Femur (tissue), 1 donor: ENCODE results near the gene ARHGDIA.

Source experiments
- DNase-seq: peaks from one replicate; pipeline ENCODE4 v3.0.0-alpha.2; 2017

The ARHGDIA gene

DNA sequence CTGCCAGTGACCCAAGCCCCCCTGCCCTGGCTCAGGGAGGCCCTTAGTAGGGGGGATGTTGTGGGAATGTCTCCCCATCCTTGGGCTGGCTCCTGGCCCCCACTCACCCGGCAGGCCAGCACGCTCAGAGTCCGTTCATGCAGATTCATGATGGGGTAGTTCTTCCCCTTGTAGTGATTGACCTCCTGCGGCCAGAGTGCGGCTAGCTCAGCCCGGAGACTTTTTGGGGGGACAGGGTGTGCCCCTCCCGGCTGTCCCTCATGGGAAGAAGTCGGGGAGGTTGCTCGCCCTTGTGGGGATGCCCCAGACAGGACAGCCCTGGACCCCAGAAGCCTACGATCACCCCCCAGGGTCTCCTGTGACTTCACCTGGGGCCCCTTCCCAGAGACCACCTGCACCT, 34.9 kb upstream of the ARHGDIA start:
- no peak for DNase-seq

DNA sequence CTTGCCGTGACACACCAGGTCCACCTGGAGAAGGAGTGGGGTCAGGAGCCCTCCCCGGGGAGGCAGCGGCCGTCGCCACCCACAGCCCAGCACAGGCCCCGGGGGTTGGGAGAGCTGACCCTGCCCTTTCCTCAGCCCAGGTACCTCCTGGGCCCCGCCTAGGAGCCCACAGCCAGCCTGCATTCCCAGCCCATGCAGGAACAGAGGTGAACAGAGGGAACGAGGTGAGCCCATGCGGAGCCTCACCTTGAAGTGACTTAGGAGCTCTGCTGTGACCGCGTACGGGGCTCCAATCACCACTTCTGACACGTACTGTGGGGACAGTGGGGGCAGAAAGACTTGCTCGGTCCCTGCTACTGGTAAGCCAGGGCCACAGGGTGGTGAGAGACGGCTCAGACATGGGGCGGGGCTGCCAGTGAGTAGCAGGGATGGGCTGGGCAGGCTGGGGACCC, 34.3 kb upstream of the ARHGDIA start:
- no peak for DNase-seq

DNA sequence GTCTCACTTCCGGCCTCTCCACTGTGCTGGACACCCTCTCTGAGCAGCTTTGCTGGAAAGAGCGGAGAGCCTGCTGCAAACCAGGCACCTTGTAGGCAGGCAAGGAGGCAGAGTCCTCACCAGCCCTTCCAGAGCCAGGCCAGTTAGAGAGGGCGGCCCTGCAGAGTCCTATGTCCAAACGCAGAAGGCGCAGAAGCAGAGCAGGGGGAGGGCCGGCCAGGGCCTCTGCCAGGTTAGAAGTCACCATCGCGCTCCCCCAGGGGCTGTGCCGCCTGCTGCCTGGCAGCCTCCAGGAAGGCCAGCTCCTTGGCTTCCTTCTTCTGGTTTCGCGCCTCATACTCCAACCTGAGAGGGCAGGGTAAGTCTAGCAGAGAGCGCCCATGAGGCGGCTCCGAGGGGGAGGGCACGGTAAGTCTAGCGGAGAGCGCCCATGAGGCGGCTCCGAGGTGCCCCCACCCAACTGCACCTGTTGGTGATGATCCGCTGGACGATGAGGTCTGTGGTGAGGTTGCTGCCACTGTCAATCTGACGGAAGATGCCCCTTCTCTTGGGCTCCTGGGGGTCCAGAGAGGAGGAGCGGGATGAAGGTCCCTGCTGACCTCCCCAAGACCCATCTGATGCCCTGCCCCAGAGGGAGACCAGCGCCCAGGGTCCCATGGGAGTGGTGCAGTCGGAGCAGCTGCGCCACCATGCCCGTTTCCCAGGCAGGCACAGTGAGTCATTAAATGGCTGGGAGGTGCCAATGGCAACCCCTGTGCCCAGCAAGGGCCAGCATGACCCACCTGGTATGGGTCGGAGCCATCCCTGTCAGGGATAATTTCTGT, 33.7 kb upstream of the ARHGDIA start:
- no peak for DNase-seq

DNA sequence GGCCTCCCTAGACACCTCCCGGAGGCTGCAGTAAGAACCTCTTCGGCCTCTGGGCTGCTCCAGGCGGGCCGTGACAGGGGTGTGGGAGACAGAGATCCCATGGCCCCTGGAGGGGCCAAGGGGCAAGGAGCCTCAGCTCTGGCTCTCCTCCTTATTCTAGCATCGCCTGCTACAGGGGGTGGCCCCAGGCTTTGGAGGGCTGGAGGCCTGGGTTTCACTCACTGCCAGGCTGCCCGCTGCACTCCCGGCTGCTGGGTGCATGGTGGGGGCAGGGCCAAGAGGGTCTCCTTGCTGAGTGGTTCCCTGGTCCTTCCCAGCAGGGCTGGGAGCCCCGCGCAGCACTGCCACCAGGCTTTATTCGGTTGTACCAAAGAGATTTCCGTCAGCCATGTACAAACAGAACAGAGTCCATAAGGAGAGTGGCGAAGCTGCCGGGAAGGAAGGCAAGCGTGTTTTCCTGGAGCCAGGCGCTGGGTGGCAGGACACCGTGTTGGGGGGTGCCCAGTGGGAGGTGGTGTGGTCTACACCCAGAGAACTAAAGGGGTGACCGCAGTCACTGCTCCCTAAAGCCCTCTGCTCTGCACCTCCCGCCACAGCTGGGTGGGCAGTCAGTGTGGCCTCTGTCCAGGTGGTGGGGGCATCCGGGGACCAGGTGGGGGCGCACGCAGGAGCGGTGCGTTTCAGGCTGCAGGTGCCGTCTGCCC, 32.9 kb upstream of the ARHGDIA start:
- DNase-seq, result no peak

DNA sequence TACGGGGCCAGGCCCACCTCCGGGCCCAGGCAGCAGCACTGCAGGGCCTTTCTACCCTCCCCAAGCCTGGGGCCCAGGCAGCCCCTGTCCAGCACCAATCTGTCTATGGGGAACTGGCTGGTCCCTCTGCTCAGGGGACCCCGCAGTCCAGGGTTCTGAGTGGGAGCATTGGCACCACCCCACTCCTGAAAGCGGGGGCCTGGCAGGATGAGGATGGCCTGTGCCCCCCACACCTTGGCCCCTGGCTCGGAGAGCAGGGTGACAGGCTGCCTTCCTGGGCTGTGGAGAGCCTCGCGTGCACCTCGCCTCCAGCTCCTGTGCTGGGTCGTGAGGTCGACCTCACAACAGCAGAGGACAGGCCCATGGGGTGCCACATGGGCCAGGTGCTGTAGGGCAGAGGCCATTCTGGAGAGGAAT, 32.3 kb upstream of the ARHGDIA start:
- DNase-seq, result no peak

DNA sequence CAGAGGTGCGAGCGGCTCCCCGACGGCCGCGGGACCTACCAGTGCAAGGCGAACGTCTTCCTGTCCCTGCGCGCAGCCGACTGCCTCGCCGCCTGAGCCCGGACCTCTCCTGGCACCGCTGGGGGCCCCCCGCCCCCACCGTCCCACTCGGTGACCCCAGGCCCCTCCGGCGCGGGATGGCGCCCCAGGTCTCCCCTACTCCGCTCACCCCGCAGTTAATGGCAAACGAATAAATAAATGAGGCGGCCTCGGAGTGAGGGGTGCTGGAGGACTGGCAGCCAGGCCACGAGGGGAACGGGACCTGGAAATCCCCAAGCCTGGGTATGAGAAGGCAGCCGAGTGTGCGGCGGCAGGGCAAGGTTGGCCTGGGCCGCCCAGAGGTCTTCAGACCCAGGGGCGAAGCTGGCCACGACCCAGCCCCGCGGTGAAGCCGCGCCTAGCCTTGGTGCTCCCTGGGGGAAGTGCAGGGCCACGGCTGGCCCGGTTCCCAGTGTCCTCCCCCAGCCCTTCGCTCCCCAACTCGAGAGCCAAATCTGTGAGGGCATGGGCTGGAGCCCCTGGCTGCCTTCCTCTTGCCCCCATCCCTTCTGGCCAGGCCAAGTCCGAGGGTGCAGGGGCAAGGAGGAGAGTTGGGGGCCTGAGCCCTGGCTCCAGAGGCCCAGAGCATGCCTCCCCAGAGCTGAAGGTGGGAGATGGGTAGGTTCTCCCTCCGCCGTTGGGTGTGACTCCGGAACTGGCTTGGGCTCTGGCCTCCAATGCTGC, 31.7 kb upstream of the ARHGDIA start:
- DNase-seq, result no peak

DNA sequence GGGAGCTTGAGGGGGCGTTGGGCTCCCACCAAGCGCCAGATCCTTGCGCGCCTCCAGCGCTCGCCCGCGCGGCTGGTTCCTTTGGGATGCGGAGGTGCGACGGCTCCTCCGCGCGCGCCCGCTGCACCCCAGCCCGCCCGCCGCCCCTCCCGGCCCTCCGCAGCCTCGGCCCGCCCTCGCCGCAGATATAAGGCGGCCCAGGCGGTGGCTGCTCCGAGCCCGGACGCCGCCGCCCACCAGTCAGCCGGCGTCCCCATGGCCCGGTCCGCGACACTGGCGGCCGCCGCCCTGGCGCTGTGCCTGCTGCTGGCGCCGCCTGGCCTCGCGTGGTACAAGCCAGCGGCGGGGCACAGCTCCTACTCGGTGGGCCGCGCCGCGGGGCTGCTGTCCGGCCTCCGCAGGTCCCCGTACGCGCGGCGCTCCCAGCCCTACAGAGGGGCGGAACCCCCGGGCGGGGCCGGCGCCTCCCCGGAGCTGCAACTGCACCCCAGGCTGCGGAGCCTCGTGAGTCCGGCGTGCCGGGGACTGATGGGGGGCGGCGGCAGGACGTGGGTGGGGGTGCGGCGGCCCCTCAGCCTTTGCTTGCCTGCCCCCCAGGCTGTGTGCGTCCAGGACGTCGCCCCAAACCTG, 31.0 kb upstream of the ARHGDIA start, which contains the start of gene NPB:
NPB (plus strand) TSS at position 216 of the 630 bp plus-strand sequence; CDS start at position 256, 40 bp downstream.
- DNase-seq, result no peak

DNA sequence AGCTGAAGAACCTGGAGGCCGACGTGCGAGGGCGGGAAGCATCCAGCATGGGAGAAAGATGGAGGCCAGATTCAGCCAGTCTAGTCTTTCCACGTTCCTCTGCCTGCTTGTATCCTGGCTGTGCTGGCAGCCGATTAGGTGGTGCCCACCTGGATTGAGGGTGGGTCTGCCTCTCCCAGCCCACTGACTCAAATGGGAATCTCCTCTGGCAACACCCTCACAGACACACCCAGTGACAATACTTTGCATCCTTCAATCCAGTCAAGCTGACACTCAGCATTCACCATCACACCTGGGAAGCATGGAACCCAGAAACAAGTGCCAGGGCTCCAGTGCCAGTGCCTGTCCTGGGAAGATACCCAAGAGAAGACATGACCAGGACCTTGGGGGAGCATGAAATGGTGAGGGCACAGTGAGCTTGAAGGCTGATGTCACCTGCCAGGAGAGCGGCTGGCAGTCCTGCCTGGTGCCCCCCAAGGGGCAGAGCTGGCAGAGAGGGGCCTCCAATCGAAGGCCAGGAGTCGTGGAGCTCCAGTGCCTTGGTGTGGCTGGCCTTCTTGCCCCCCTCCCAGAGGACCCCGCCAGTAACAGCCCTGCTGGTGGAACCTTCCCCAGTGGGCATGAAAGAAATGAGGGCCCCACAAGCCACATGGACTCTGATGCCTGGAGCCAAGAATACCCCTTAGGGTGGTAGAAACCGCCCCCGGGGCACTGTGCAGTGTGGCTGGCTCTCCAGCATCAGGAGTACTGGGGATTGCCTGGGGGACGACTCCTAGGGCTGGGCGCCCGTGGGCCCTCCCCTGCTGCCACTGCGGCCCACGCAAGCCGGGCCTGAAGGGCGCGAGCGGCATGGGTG, 30.3 kb upstream of the ARHGDIA start:
- peak; percentile 21 for DNase-seq

DNA sequence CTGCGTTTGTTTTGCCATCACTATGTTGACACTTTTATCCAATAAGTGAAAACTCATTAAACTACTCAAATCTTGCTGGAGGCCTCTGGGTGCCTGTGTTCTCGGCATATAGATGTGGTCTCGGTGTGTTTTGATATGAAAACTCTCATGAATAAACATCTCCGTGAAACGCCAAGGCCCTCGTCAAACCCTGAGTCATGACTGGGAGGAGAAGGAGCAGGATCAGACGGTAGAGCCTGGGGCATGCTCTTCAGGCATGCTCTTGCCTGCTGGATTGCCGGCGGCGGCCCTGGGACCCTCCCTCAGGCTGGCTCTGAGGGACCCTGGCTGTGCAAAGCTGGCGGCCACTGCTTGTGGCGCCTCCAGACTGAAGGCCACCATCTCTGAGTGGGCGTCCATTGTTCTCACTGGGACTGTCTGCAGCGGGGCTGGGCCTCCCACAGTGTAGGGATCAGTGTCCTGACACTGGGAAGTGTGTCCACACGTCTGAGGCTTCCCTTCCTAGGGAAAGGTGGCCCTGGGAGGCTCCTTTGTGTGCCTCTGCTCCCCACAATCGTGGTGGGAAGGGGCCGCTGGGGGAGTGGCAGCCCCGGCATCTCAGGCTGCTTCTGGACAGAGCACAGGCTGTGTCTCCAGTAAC, 29.2 kb upstream of the ARHGDIA start:
- no peak for DNase-seq

DNA sequence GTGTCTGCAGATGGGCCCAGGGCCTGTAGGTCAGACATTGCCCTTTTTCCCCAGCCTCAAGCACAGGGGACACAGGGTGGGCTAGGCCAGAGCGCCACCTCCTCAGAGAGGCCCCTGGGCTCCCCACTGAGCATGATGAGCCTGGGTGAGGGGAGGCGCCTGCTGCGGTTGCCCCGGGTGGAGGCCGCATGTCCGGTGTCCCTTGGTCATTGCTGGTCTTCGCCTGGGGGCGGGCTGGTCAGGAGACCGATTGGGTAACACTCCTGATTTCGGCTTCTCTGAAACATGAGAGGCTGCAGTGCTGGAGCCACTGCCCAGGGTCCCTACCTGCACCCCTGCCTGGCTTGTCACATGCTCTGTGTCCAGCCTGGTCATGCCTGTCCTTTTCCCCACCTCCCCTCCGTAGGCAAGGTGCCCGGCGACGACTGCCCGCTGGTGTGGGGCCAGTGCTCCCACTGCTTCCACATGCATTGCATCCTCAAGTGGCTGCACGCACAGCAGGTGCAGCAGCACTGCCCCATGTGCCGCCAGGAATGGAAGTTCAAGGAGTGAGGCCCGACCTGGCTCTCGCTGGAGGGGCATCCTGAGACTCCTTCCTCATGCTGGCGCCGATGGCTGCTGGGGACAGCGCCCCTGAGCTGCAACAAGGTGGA, 28.5 kb upstream of the ARHGDIA start:
- DNase-seq, result no peak

DNA sequence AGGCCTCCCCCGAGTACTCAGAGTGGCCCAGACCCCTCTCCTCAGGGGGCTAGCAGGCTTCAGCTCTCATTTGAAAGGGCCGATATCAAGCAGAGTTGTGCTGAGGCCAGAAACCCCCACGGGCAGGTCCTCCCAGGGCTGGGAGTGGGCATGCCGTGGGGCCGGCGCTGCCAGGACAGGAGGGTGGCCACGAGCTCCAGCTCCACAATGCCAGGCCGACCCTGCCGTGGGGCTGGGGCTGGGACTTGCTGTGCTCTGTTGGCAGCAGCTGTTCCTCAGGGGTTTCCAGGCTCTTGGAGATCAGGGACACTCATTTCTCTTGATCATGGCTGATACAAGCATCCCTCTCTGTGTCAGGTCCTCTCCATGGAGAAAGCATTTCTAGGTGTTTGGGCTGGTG, 27.7 kb upstream of the ARHGDIA start:
- no peak for DNase-seq

DNA sequence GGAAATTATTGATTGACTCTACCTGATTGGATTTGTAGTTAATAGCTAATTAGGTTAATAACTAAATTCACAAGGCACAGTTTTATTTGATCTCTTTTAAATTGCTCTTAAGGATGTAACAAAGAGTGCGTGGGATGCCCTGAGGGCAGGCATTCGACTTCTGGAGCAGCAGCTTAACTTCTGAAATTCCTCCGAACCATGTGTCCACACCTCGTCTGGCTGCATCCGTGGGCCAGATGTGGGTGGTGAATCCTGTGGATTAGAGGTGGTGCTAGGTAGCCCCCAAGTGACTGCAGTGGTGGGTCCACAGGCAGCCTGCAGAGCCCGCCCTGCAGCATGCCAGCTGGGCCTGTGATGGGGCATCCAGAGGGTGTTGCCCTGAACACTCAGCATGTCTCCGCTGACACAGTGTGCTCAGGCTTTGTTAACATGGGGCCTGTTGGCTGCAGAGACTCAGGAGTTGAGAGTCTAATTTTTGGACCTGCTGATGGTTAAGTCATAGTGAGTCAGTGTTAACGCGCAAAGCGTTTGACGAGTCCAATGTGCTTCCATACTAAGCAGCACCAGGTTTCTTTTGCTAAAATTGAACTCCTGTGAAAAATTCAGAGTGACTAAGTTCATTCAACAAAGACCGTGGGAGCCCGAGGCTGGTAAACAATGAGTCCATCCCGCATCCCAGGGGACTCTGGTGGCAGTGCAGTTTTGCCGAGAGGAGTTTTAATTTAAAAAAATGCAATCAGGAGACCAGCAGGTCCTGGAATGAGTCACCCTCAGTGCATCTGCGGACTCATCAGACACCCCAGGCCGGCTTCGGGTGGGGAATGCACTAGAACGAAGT, 27.1 kb upstream of the ARHGDIA start:
- no peak for DNase-seq

DNA sequence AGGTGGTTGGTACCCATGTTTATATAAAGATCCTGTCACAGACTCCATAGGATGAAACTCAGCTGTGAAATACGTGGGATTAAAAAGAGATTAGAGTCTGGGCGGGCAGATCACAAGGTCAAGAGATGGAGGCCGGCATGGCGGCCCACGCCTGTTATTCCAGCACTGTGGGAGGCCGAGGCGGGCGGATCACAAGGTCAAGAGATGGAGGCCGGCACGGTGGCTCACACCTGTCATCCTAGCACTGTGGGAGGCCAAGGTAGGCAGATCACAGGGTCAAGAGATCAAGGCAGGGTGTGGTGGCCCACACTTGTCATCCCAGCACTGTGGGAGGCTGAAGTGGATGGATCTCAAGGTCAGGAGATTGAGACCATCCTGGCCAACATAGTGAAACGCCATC, 24.3 kb upstream of the ARHGDIA start:
- DNase-seq, result no peak

DNA sequence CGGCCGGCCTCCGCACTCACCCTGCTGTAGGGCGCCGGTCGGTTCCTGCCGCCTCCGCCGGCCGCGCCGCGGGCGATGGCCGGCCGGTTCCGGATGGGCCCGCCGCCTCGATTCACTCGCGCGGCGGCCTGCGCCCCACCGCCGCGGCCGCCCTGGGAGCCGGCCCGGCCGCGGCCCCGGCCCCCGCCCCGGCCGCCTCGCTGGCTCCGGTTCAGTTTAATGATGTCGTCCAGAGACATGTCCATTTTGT, 20.1 kb upstream of the ARHGDIA start:
- DNase-seq, result no peak

DNA sequence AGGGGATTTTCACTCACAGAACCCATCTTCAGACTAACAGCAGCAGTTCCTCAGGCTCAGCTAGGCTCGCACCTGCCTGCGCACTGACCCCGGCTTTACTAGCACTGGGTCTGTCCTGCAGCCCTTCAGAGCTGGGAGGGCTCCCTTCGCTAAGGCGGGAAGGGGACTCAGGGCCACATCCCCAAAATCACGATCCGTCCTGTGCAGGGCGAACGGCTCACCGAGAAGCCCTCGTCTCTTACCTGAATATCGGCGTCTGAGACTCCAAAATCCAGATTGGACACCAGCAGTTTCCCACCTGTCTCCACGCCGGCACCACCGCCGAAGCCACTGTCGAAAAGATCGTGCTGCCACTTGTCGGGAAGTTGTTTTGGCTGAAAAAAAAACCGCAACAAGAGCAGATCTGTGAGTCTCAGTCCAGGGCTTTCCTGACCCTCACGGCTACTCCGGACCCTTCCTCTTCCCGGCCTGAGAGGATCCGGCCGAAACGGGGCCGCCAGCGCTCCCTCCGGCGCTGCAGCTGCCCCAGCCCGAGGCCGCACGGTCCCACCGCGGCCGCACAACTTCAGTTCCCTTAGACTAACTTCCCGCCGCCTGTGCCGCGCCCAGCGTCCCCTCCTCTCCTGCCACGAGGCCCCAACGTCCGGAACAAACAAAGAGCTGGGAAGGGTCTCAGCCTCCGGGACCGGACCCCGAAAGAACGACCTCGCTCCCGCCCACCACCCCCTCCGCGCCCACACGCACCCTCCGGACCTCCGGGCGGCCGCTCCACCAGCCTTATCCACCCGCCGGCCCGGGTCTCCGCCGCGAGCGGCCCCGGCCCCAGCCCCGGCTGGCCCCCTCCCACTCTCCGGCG, 19.5 kb upstream of the ARHGDIA start:
- DNase-seq, result peak; percentile 35

DNA sequence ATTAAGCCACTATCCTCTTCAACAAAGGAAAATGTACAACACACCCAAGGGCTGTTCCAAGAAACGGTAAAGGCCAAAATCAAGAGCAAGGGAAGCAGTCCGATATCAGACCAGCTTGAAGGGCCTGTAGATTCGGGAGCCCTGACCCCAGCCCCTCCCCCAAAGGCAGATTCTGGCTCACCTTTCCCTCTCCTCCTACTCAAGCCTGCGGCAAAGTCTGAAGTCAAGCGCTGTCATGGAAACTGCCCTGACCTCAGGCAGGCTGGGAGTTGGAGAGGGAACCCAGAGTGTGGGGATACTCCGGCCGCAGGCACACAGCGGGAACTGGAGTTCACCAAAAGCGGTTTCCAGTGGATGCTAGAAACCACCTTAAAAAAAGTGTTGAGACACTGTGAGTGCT, 18.5 kb upstream of the ARHGDIA start:
- no peak for DNase-seq

DNA sequence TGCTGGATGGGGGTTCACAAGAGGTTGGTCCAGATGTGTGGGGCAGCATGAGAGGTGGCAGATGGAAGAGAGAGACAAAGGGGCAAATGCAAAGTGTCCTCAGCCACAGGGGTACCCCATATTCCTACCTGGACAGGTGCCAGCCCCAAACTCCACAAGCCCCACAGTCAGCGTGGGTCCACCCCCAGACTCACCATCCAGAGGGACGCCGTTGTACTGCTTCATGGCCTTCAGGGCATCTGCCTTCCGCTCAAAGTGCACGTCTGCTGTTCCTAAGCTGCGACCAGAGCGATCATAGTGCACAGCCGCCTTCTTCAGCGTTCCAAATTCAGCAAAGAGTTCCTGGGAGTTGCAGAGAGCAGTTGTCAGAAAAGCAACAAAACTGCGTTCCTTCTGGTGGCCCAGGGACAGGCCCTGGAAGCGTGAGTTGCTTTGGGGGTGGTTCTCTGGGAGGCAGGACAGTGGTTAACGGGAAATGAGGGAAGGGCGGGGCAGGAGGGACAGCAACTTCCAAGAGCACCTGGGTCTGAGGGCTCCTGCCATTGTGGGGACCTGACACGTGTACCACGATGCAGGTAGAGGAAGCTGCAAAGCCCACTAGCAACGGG, 18.0 kb upstream of the ARHGDIA start:
- DNase-seq, result no peak

DNA sequence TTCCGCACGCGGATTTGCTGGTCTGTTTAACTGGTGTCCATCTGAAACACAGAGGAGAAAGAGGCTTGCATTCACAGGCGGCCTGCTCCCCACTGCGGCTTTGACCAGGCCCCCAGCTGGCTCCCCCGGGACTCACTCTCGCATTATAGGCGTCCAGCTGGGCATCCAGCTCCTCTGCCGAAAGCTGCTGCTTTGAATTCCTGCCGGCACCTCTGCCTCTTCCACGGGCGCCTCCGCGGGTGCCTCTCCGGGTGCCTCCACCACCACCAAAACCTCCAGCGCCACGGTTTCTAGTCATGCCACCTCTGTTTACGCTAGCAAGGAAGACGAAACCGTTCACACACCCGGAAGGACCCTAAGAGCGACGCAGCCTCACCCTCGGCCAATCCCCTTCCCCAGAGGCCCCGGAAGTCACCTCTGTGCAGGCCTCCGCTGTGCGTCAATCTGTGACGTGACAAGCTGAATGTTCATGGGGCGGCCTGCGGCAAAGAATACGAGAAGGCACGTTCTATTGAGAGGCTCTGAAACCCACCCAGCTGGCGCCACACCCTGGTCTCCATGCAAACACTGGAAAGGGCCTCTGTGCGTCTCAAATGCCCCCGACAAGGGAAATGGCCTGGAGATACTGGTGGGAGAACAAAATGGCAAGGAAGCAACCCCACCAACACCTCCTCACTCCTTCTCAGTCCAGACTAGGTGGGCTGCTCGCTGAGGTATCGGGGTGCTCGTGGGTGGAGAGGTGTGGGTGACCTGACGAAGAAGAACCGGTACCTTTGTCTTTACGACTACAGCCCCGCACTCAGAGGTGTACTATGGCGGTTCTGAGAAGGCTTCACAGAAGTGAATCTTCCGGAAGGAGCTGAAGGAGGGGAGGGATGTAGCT, 17.2 kb upstream of the ARHGDIA start:
- DNase-seq, result no peak
